Measurements from ENCODE around the gene CDH4. TPM values are rescaled to one million over a fixed set of nuclear protein-coding genes. Genes with fewer than 3 reads are reported as not detected.
A peak's percentile ranks its signal among the peaks of the same experiment; 100 is the strongest.

Gene CDH4
- total and polyA plus RNA-seq, 2 donors from 2014 or later = 1.1 TPM; not detected in 1

DNA sequence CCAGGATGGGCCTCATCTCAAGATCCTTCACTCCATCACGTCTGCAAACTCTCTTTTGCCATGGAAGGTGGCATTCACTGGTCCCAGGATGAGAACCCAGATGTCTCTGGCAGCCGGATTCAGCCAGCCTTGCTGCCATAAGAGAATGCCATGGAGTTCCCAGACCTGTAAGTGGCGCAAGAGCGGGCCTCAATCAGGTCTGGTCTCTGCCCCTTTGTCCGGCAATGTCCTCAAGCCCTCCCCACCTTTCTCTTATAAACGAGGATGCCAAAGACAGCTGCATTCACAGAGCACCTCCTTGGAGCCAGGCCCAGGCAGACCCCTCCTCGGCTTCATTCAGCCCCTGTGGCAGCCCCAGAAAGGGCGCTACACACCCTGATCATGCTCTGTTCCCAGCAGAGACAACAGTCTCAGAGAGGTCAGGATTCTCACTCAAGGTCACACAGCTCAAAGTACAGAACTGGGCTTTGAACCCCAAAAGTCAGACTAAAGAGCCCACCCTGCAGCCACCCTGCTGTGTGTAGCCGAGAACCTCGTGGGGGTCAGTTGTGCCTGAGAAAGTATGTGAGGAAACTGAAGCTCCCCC is 549.9 kb downstream of the CDH4 start:
- intact Hi-C loops (cut with DNase I) = no loop called here
- no peaks in the 10 kb centered on the region for H3K27me3 ChIP-seq (ENCODE audit: control insufficient read depth, insufficient read depth, low read length)
- no peaks in the 10 kb centered on the region for H3K36me3 ChIP-seq (ENCODE audit: control insufficient read depth in 2 of 3, insufficient read depth in 3 of 3, low read length in 3 of 3)
- no peak overlapping the region for H3K9ac ChIP-seq (ENCODE audit: low read length in 3 of 3)
- no peaks in the 10 kb centered on the region for H3K4me1 ChIP-seq (ENCODE audit: control insufficient read depth in 2 of 3, insufficient read depth in 2 of 3, low read depth in 1 of 3, low read length in 3 of 3)
- no peak overlapping the region for H3K27ac ChIP-seq (ENCODE audit: low read depth in 2 of 2, low read length in 2 of 2)
- no peak overlapping the region for H3K4me3 ChIP-seq (ENCODE audit: low read length in 3 of 3)
- TF ChIP-seq, protein P1, sequence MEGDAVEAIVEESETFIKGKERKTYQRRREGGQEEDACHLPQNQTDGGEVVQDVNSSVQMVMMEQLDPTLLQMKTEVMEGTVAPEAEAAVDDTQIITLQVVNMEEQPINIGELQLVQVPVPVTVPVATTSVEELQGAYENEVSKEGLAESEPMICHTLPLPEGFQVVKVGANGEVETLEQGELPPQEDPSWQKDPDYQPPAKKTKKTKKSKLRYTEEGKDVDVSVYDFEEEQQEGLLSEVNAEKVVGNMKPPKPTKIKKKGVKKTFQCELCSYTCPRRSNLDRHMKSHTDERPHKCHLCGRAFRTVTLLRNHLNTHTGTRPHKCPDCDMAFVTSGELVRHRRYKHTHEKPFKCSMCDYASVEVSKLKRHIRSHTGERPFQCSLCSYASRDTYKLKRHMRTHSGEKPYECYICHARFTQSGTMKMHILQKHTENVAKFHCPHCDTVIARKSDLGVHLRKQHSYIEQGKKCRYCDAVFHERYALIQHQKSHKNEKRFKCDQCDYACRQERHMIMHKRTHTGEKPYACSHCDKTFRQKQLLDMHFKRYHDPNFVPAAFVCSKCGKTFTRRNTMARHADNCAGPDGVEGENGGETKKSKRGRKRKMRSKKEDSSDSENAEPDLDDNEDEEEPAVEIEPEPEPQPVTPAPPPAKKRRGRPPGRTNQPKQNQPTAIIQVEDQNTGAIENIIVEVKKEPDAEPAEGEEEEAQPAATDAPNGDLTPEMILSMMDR (IDR thresholded peaks at IDR 0.05; ENCODE audit: borderline replicate concordance, extremely low read depth, insufficient read depth) = no peak
- FAIRE-seq = no peak
- DNase-seq = peak in 1 of 5 donors; percentile 28
- no peaks in the 10 kb centered on the region for H3K9me3 ChIP-seq (ENCODE audit: control insufficient read depth in 2 of 3, insufficient read depth in 1 of 3, low read length in 3 of 3)

DNA sequence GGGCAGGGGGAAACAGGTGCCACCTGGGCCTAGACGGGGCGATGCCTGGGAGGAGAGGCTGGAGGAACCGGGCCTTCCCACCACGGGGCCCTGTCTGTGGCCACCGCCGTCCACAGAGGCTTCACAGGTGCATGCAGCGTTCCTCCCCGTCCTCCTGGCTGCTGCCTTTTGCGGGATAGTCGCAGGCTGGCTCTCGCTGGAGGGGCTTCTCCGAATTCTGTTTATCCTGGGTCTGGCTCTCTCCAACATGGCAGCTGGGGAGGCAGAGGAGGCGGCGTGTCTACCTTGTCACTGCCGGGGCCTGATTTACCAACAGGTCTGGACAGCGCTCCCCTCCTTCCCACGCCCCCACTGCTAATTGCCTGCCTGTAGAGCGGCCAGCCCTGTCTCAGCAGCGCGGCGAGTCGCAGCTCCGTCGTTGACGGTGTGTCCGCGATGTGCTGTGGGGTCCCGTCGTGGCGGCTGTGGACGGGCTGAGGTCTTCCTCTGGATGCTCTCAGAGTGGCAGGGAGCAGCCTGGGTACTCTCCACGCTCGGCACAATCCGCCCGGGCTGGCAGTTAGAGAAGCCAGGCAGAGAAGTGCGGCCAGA is 550.8 kb downstream of the CDH4 start:
- FAIRE-seq (no peak), DNase-seq (peak in 3 of 5 donors; percentile 20 to 67 (median 23))
- intact Hi-C loops (cut with DNase I) = no loop called here
- no peak overlapping the region for H3K9ac ChIP-seq (ENCODE audit: low read length in 3 of 3)
- H3K4me1 ChIP-seq (ENCODE audit: control insufficient read depth in 2 of 3, insufficient read depth in 2 of 3, low read depth in 1 of 3, low read length in 3 of 3) = no peaks in the 10 kb centered on the region
- no peak overlapping the region for H3K27ac ChIP-seq (ENCODE audit: low read depth in 2 of 2, low read length in 2 of 2)
- no peak overlapping the region for H3K4me3 ChIP-seq (ENCODE audit: low read length in 3 of 3)
- no peaks in the 10 kb centered on the region for H3K36me3 ChIP-seq (ENCODE audit: control insufficient read depth in 2 of 3, insufficient read depth in 3 of 3, low read length in 3 of 3)
- no peaks in the 10 kb centered on the region for H3K27me3 ChIP-seq (ENCODE audit: control insufficient read depth, insufficient read depth, low read length)
- TF ChIP-seq, protein P1 (IDR thresholded peaks at IDR 0.05; ENCODE audit: borderline replicate concordance, extremely low read depth, insufficient read depth) = no peak
- H3K9me3 ChIP-seq (ENCODE audit: control insufficient read depth in 2 of 3, insufficient read depth in 1 of 3, low read length in 3 of 3) = no peaks in the 10 kb centered on the region

- Histone ChIP-seq H3K4me1 (ENCODE audit: control insufficient read depth in 2 of 3, insufficient read depth in 2 of 3, low read depth in 1 of 3, low read length in 3 of 3) (no peaks in the 10 kb centered on the region), H3K9me3 (ENCODE audit: control insufficient read depth in 2 of 3, insufficient read depth in 1 of 3, low read length in 3 of 3) (no peaks in the 10 kb centered on the region), H3K36me3 (ENCODE audit: control insufficient read depth in 2 of 3, insufficient read depth in 3 of 3, low read length in 3 of 3) (no peaks in the 10 kb centered on the region), H3K4me3 (ENCODE audit: low read length in 3 of 3) (no peak overlapping the region), H3K9ac (ENCODE audit: low read length in 3 of 3) (no peak overlapping the region), H3K27ac (ENCODE audit: low read depth in 2 of 2, low read length in 2 of 2) (no peak overlapping the region), H3K27me3 (ENCODE audit: control insufficient read depth, insufficient read depth, low read length) (no peaks in the 10 kb centered on the region)
- intact Hi-C loops (cut with DNase I) = no loop called here
- FAIRE-seq (no peak), DNase-seq (peak in 1 of 5 donors; percentile 43)
- TF ChIP-seq, protein P1 (IDR thresholded peaks at IDR 0.05; ENCODE audit: borderline replicate concordance, extremely low read depth, insufficient read depth) = no peak
Measured at GRCh38 chr20:61803416-61803914, 551.4 kb downstream of the CDH4 start.

Measured in kidney (tissue), 14 donors.